Adipocyte (in vitro differentiated cells): ENCODE data around the gene ARHGEF28.

Source experiments
- DNase-seq: peaks from one replicate; pipeline ENCODE4 v3.0.0-alpha.2; 2015; ENCODE audit warnings: low read depth
- H3K27me3 ChIP-seq: replicated peaks from 2 replicates; pipeline ENCODE4 v1.7.0; 2013; ENCODE audit warnings: mild to moderate bottlenecking, low read length, moderate library complexity; ENCODE audit not compliant: control insufficient read depth, insufficient read depth
- H3K36me3 ChIP-seq: 2 replicates; pipeline ENCODE4 v1.7.0; 2013; ENCODE audit warnings: low read length, mild to moderate bottlenecking, moderate library complexity; ENCODE audit not compliant: control insufficient read depth, insufficient read depth, severe bottlenecking
- H3K4me1 ChIP-seq: 2 replicates; pipeline ENCODE4 v1.7.0; 2013; ENCODE audit warnings: mild to moderate bottlenecking, low read length, moderate library complexity; ENCODE audit not compliant: control insufficient read depth, insufficient read depth
- H3K4me3 ChIP-seq: 2 replicates; pipeline ENCODE4 v1.7.0; 2013; ENCODE audit warnings: mild to moderate bottlenecking, low read length, moderate library complexity
- H3K9ac ChIP-seq: 2 replicates; pipeline ENCODE4 v1.7.0; 2013; ENCODE audit warnings: mild to moderate bottlenecking, low read length, moderate library complexity
- H3K9me3 ChIP-seq: 2 replicates; pipeline ENCODE4 v1.7.0; 2013; ENCODE audit warnings: mild to moderate bottlenecking, low read length, moderate library complexity; ENCODE audit not compliant: control insufficient read depth

ARHGEF28 gene

DNA sequence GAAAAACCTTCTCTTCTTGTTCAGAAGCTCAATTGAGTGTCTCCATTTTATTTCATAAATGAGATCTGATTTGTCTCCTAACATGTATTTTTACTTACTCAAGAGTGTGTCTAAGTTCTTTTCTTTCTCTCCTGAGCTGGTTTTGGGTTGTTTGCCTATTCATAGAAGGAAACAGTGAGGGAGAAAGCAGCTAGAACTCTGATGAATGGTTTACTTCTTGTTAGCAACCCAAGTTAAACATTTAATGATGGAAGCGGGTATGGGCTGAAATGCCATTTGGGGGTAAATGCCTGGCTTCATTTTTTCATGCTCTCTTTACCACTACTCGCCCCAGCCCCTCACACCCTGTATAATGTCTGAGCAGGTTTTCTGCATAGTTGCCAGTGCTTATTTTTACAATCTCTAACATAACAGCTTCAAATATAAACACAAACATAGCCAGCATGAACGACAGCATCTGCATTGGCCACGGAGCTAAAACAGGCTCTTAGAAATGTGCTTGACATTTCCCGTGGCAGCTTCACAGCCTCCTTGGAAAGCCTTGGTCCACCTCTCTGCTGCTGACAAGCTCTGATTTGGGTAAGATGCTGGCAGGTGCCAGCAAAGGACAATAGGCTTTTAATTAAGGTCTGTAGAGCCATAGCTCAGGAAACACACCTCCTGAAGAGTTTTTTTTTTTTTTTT, 321.1 kb downstream of the ARHGEF28 start:
- H3K4me1 ChIP-seq = peaks cover 20% of the 10 kb centered on the region
- H3K27me3 ChIP-seq = no peaks in the 10 kb centered on the region
- no peak for DNase-seq
- H3K4me3 ChIP-seq = no peak overlapping the region
- no peaks in the 10 kb centered on the region for H3K36me3 ChIP-seq
- no peak overlapping the region for H3K9ac ChIP-seq
- peaks cover 8% of the 10 kb centered on the region for H3K9me3 ChIP-seq

DNA sequence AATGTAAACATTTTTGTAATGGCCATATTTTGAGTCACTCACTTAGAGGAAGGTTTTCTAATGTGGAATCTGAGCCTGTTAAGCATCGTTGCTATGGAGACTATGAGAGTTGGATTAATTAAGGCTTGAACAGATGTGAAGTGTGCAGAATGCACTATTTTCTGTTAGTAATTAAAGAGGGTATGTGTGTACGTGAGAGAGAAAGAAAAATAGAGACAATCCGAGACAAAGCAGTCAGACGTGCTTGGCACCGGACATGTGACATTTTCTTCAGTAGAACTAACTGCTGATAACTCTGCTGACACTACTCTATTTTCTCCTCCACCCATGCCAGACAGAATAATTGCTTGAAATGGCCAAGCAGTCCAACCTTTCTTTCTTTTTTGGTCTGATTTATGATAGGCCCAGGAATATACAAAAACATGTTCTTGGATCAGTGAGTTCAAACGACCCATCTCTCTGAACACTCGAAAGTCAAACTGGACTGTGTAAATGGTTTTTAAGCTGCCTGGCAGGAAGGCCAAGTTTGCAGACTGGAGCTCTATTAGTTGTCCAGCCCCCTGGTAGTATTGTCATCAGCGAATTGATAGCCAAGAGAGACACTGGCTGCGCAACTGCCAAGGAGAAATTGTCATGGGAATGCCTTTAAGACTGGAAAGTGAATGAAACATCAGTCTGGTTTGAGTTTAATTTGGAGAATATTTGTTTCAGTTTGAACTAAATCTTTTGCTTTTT, 322.1 kb downstream of the ARHGEF28 start:
- no peak for DNase-seq
- no peaks in the 10 kb centered on the region for H3K36me3 ChIP-seq
- no peaks in the 10 kb centered on the region for H3K27me3 ChIP-seq
- peaks cover 20% of the 10 kb centered on the region for H3K4me1 ChIP-seq
- peaks cover 8% of the 10 kb centered on the region for H3K9me3 ChIP-seq
- H3K9ac ChIP-seq = no peak overlapping the region
- peak overlapping the region; percentile 6 for H3K4me3 ChIP-seq

DNA sequence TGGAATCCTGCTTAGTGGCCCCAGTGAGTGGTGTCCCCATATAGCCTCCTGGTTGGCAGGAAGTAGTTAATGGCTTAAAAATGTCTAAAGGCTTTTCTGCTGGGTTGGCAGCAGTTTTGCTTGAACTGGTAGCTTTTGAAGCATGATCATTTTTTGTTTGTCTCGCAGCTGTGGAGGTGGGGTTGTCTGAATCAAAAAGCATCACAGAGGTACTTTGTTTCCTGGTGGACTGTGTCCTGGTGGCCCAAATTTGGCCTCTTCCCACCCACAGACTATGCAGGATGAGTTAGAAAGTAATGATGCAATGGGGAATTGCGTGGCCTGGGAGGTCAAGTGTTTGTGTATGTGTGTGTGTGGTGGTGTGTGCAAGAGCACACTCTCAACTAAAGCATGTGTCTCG, 322.7 kb downstream of the ARHGEF28 start:
- H3K9ac ChIP-seq = no peak overlapping the region
- H3K4me3 ChIP-seq = peak overlapping the region; percentile 6
- no peaks in the 10 kb centered on the region for H3K36me3 ChIP-seq
- no peaks in the 10 kb centered on the region for H3K27me3 ChIP-seq
- DNase-seq = peak; percentile 43
- peaks cover 8% of the 10 kb centered on the region for H3K9me3 ChIP-seq
- H3K4me1 ChIP-seq = peaks cover 16% of the 10 kb centered on the region

DNA sequence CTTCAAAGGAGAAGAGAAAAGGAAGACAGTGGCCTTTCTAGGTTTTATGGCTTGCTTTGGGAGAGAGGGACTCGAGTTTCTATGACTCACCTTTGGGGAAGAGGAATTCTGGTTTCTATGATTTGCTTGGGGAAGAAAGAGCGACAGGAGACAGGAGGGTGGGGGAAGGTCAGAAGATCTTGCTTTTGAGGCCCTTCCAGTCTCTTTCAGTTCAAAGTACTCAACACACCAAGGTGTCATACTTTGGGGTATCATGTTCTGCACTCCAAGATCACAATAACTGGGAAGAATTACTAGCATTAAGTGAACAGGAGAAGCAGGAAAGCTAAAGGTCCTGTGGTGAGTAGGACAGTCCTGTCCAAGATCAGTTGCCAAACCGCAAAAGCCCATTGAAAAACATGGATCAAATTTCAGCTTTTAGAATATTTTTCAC, 324.5 kb downstream of the ARHGEF28 start:
- Histone ChIP-seq H3K9ac (no peak overlapping the region), H3K27me3 (no peaks in the 10 kb centered on the region), H3K36me3 (no peaks in the 10 kb centered on the region), H3K4me3 (no peak overlapping the region), H3K9me3 (no peaks in the 10 kb centered on the region), H3K4me1 (peaks cover 16% of the 10 kb centered on the region)
- DNase-seq = no peak

DNA sequence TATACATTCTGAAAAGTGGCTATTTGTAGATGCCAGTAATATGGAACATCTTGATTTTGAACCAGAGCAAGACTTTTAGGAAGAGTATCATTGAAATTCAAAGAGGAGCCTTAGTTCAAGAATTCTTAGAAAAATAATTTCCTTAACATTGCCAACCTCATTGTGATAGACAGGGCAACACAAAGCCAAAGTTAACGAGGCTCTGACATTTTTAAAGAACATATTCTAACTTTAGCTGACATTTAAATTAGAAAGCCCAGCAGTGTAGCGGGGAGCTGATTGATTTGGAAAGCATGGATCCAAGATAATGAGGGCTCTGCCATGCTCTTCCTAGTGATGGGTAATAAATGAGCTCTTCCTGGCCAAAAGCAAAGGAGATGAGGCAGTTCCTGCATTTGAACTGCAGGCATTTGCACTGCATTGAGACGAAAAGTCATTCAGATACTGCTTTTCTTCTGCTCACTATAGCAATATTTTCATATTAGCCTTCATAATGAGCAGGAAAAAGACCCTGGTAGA, 325.0 kb downstream of the ARHGEF28 start:
- Histone ChIP-seq H3K9me3 (no peaks in the 10 kb centered on the region), H3K4me3 (no peak overlapping the region), H3K36me3 (no peaks in the 10 kb centered on the region), H3K4me1 (peaks cover 16% of the 10 kb centered on the region), H3K9ac (no peak overlapping the region), H3K27me3 (no peaks in the 10 kb centered on the region)
- no peak for DNase-seq

DNA sequence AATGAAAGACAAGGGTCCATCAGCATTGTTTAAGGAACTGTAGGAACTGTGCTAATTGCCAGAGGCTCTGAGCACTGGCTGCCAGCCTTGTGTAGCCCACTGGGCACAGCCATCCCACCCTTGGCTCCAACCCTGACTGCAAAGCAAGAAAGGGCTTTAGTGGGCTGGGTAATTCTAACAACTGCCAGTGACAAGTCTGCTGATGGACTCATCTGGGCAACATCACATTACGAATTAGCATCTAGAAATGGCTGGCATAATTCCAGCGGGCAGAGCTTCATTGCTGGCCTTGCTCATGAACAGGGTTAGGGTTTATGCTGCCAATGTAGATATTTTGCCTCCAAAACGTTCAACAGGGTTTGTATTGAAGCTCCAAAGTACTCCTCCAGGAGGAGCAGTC, 326.9 kb downstream of the ARHGEF28 start:
- Histone ChIP-seq H3K36me3 (no peaks in the 10 kb centered on the region), H3K4me1 (peaks cover 15% of the 10 kb centered on the region), H3K27me3 (peaks cover 10% of the 10 kb centered on the region), H3K9me3 (no peaks in the 10 kb centered on the region), H3K9ac (no peak overlapping the region), H3K4me3 (no peak overlapping the region)
- no peak for DNase-seq

DNA sequence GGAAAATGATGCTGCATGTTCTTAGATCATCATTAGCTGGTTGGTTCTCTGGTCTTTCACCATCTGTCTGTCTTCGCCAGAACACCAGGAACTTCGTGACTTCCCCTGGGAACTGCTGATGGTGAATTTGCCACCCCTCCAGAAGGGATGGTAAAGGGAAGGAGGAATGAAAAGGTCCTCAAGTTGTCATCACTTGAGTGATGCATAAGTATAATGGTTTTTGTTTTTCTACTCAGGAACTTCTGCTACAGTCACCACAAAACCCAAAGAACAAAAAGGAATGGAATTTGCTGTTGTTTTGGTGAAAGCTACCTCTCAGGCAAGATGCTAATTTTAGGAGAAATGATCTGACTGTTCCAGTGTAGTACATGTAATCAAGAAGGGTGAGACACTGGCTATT, 328.4 kb downstream of the ARHGEF28 start:
- Histone ChIP-seq H3K9ac (no peak overlapping the region), H3K4me1 (no peaks in the 10 kb centered on the region), H3K36me3 (no peaks in the 10 kb centered on the region), H3K27me3 (peaks cover 18% of the 10 kb centered on the region), H3K9me3 (no peaks in the 10 kb centered on the region), H3K4me3 (no peak overlapping the region)
- no peak for DNase-seq

DNA sequence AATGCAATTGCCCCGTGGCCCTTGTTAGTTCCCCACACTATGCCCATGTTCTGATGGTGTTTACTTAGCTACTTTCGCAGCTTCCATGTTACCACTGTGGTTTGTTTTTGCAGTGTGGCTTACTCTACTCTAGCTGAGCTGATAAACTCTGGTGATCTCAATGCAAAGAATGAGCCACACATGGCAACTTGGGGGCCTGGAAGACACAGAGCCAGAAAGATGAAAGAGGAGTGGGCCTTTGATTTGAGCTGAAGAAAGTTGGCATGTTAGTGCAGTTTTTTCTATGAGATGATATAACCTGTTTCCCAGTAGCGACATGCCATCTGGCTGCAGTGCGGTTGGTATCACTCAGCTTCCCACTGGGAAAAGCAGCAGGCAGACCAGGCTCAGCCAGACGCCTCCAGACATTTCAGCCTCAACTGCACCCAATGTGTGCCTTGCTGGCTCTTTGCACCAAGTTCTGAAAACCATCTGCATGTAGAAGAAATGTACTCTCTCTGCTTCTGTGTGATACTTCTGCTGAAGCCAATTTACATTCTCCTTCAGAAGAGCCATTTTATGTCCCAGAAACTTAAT, 329.4 kb downstream of the ARHGEF28 start:
- DNase-seq = no peak
- Histone ChIP-seq H3K4me1 (no peaks in the 10 kb centered on the region), H3K4me3 (no peak overlapping the region), H3K9ac (no peak overlapping the region), H3K9me3 (no peaks in the 10 kb centered on the region), H3K27me3 (peaks cover 18% of the 10 kb centered on the region), H3K36me3 (no peaks in the 10 kb centered on the region)

DNA sequence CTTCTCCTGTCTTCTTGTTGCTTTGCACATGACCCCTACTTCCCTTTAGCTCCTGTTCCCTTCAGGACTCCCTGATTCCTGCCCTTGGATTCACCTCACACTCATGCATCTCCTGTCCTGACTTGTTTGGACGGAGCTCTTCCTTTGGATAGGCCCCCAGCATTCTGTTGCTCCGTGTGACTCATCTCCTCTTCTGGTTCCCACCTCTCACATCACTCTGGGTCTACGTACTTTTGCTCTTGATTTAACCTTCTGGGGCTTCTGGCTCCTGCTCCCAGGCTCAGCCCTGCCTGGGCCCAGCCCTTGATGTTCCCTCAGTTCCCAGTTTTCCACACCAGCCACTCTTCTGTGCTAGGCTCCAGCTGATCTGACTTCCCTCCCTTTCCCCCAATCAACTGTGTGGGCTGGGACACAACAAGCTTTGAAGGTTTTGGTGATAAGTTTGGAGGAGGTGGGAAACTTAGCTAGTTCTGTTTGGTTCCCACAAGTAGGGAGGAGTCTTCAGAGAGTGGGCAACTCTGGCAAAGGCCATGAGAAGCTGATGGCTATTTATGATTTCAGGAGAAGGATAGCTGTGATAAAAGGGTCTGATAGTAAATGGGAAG, 331.5 kb downstream of the ARHGEF28 start:
- Histone ChIP-seq H3K9me3 (no peaks in the 10 kb centered on the region), H3K4me1 (no peaks in the 10 kb centered on the region), H3K4me3 (no peak overlapping the region), H3K9ac (no peak overlapping the region), H3K27me3 (peaks cover 18% of the 10 kb centered on the region), H3K36me3 (no peaks in the 10 kb centered on the region)
- no peak for DNase-seq

DNA sequence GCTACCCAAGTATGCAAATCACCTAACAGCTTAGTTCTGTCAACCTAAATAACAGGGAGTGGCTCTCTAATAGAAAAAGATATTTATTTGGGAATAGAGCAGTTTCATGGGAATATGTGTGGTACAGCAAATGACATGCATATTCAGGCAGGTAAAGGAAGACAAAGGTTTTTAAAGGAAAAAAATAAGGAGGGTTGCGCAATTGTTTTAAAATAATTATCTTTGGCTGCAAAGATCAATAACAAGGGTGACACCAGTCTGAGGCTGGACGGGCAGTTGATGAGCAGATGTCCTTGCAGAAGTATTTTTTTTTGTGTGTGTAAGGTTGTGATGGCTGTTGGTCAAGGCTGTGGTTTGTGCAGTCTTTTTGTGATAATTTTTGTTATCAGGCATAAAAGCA, 332.0 kb downstream of the ARHGEF28 start:
- H3K9ac ChIP-seq = no peak overlapping the region
- H3K36me3 ChIP-seq = no peaks in the 10 kb centered on the region
- H3K9me3 ChIP-seq = no peaks in the 10 kb centered on the region
- no peak overlapping the region for H3K4me3 ChIP-seq
- peaks cover 18% of the 10 kb centered on the region for H3K27me3 ChIP-seq
- no peaks in the 10 kb centered on the region for H3K4me1 ChIP-seq
- DNase-seq = no peak

DNA sequence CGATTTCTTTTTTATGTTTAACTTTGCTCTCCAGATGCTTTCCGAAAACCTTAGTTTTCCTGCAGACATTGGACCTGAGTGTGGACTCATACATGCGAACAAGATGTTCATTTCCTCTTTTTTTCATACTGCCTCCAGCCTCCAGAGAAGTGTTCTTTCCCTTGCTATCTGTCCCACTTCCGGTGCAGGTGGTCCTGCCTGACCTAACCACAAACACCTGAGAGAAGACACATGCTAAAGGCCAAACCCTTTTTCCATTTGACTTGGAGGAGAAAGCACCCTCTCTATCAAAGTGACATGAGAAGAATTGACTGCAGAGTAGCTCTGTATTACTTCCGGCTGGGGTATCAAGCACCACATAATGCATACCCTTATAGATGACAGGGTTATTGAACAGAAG, 334.0 kb downstream of the ARHGEF28 start:
- peaks cover 18% of the 10 kb centered on the region for H3K27me3 ChIP-seq
- no peaks in the 10 kb centered on the region for H3K4me1 ChIP-seq
- no peak overlapping the region for H3K9ac ChIP-seq
- no peaks in the 10 kb centered on the region for H3K9me3 ChIP-seq
- H3K4me3 ChIP-seq = no peak overlapping the region
- H3K36me3 ChIP-seq = no peaks in the 10 kb centered on the region
- no peak for DNase-seq
